Esophagus squamous epithelium (tissue), 5 donors: ENCODE data around the gene FTSJ1. TPM values are rescaled to one million over a fixed set of nuclear protein-coding genes. Genes with fewer than 3 reads are reported as not detected.
A peak's percentile ranks its signal among the peaks of the same experiment; 100 is the strongest.

Experiments used
- DNase-seq: peaks from one replicate; lab custom pipeline; 2025; lab: John Stamatoyannopoulos, UW
- H3K27ac ChIP-seq, 4 donors: fragments of 200-600 bp; sonication (generic); one replicate each; pipeline ENCODE4 v1.5.1; 2016 to 2019; ENCODE audit warnings: mild to moderate bottlenecking in 1 of 4
- H3K27me3 ChIP-seq, 4 donors: fragments of 200-600 bp; sonication (generic); 1 replicate in 3 of 4; 2 replicates in 1 of 4; pipeline versions ENCODE4 v1.5.1 to v1.6.0; 2017 to 2021; ENCODE audit warnings: antibody characterized with exemption in 1 of 4
- H3K36me3 ChIP-seq, 3 donors: fragments of 200-600 bp; sonication (generic); one replicate each; pipeline ENCODE4 v1.5.1; 2016 to 2019
- H3K4me1 ChIP-seq, 3 donors: fragments of 200-600 bp; sonication (generic); one replicate each; pipeline ENCODE4 v1.5.1; 2017 to 2019
- H3K4me3 ChIP-seq, 4 donors: fragments of 200-600 bp; sonication (generic); 1 replicate in 3 of 4; 2 replicates in 1 of 4; pipeline ENCODE4 v1.5.1; 2016 to 2019; ENCODE audit warnings: mild to moderate bottlenecking in 2 of 4, moderate library complexity in 1 of 4
- H3K9me3 ChIP-seq, 3 donors: fragments of 200-600 bp; sonication (generic); one replicate each; pipeline ENCODE4 v1.5.1; 2016 to 2019
- POLR2A ChIP-seq, 4 donors: fragments of 450-650 bp; IDR thresholded peaks; one replicate each; pipeline ENCODE4 v1.6.1; 2017; ENCODE audit warnings: antibody characterized with exemption in 4 of 4, mild to moderate bottlenecking in 4 of 4, moderate library complexity in 3 of 4
- WGBS, 2 donors: methylation state at CpG; one replicate each; pipeline ENCODE4 v1.1.5; 2018; 5-methylcytosine and 5-hydroxymethylcytosine counted together
- intact Hi-C: fragments of 100-400 bp; cut with DNase I; formaldehyde crosslinking; loops from one replicate; pipeline ENCODE4 v1.15.0; 2022
- total RNA-seq, 4 donors: library from RNA; depleted of rRNA; stranded (reverse); fragments of >200 nt; gene quantifications; one replicate each; pipeline ENCODE4 v1.1.0, GENCODE V29; 2016
- TF ChIP-seq, protein P1 (sequence below), 6 experiments: fragments of 450-650 bp in 4 of 6; fragments of 200-600 bp in 2 of 6; sonication (generic) in 2 of 6; IDR thresholded peaks; one replicate each; pipeline ENCODE4 v1.5.1; 2016 to 2019; ENCODE audit warnings: antibody characterized with exemption in 6 of 6, mild to moderate bottlenecking in 4 of 6, moderate library complexity in 4 of 6
- donor health status: DM: yes; HTN: yes; CAD: no.

FTSJ1 gene
- total RNA-seq, 4 donors from 2014 or later = 33.4 to 61.8 (median 45.8) TPM

DNA sequence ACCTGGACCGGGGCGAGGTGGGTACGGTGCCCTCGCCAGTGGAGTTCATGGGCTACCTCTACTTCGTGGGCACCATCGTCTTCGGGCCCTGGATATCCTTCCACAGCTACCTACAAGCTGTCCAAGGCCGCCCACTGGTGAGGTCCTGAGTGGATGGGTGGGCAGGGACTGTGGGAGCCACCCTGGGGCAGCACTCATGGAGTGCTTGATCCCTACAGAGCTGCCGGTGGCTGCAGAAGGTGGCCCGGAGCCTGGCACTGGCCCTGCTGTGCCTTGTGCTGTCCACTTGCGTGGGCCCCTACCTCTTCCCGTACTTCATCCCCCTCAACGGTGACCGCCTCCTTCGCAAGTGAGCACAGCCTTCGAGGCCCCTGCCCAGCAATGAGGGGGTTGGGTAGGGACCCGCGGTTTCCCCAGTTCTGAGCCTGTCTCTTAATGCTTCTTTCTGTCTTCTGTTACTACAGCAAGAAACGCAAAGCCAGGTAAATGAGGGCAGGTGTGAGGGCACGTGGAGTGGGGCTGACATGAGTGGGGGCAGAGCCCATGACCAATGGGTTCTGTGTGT lies 36.5 kb downstream of the FTSJ1 start:
- H3K4me3 ChIP-seq = no peak overlapping the region
- DNase-seq = no peak
- TF ChIP-seq, protein P1, sequence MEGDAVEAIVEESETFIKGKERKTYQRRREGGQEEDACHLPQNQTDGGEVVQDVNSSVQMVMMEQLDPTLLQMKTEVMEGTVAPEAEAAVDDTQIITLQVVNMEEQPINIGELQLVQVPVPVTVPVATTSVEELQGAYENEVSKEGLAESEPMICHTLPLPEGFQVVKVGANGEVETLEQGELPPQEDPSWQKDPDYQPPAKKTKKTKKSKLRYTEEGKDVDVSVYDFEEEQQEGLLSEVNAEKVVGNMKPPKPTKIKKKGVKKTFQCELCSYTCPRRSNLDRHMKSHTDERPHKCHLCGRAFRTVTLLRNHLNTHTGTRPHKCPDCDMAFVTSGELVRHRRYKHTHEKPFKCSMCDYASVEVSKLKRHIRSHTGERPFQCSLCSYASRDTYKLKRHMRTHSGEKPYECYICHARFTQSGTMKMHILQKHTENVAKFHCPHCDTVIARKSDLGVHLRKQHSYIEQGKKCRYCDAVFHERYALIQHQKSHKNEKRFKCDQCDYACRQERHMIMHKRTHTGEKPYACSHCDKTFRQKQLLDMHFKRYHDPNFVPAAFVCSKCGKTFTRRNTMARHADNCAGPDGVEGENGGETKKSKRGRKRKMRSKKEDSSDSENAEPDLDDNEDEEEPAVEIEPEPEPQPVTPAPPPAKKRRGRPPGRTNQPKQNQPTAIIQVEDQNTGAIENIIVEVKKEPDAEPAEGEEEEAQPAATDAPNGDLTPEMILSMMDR (IDR thresholded peaks at IDR 0.05) = no peak
- no peak for TF ChIP-seq POLR2A (IDR thresholded peaks at IDR 0.05)
- no peak overlapping the region for H3K27ac ChIP-seq
- H3K36me3 ChIP-seq = peaks cover 0 to 34% (median 0%) of the 10 kb centered on the region in 3 donors
- intact Hi-C loops = no loop called here
- H3K4me1 ChIP-seq = peaks cover 0 to 21% (median 4%) of the 10 kb centered on the region in 3 donors
- no peaks in the 10 kb centered on the region for H3K9me3 ChIP-seq
- WGBS, 2 donors = 90 to 100% methylated on average over 4 to 9 of the region's 20 CpGs
- H3K27me3 ChIP-seq = no peaks in the 10 kb centered on the region

DNA sequence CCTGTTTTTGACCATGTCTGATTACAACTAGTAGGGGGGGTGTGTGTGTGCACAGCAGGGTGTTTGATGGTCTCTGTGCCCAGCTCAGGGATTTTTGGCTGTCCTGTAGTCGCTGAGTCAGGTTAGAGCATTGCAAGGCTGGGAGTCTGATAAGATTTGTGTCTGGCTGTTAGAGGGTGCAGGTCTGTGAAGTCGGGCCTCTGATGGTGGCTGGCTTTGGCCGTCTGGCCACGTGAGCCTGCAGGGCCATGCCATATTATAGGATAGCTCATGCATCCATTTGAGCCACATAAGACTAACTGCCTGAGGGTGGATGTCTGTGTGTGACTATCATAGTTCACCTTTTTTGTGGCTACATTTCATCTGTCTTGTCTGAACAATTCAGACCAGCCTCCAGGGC lies 37.7 kb downstream of the FTSJ1 start:
- peaks cover 0 to 34% (median 0%) of the 10 kb centered on the region in 3 donors for H3K36me3 ChIP-seq
- 87 to 100% methylated on average over 1 to 4 of the region's 4 CpGs for WGBS, 2 donors
- intact Hi-C loops = no loop called here

DNA sequence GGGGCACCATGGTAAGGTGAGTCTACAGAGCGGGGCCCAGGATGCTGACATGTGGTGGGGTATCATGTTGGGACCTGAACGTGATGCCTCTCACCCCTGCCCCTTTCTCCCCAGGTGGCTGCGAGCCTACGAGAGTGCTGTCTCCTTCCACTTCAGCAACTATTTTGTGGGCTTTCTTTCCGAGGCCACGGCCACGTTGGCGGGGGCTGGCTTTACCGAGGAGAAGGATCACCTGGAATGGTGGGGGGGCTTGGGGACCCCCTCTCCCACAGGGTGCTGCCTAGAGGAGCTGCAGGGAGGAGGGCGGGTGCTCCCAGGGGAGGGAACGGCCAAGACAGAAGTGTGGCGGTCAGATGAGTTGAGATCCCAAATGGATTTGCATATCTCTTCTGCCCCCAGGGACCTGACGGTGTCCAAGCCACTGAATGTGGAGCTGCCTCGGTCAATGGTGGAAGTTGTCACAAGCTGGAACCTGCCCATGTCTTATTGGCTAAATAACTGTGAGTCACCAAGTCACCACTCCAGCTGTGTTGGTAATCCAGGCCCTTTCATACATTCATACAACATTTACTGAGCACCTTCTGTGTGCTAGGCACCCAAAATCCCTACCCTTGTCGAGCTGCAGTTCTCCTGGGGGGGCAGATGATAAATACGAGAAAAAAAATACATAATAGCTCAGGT lies 38.3 kb downstream of the FTSJ1 start:
- Histone ChIP-seq H3K36me3 (peaks cover 0 to 34% (median 0%) of the 10 kb centered on the region in 3 donors), H3K9me3 (no peaks in the 10 kb centered on the region), H3K27ac (peak overlapping the region in 1 of 4 donors; percentile 45), H3K4me3 (no peak overlapping the region), H3K4me1 (peaks cover 0 to 12% (median 0%) of the 10 kb centered on the region in 3 donors), H3K27me3 (no peaks in the 10 kb centered on the region)
- WGBS, 2 donors = 56 to 59% methylated on average over 2 to 3 of the region's 16 CpGs
- DNase-seq = no peak
- intact Hi-C loops = no loop called here
- TF ChIP-seq POLR2A (IDR thresholded peaks at IDR 0.05) = no peak
- TF ChIP-seq, protein P1 (IDR thresholded peaks at IDR 0.05) = no peak

More for the DNA sequence above, 37.7 kb downstream of the FTSJ1 start:
- Histone ChIP-seq H3K4me1 (peaks cover 0 to 15% (median 0%) of the 10 kb centered on the region in 3 donors), H3K27me3 (no peaks in the 10 kb centered on the region), H3K4me3 (no peak overlapping the region), H3K9me3 (no peaks in the 10 kb centered on the region), H3K27ac (no peak overlapping the region)
- no peak for DNase-seq
- TF ChIP-seq POLR2A (IDR thresholded peaks at IDR 0.05) = no peak
- TF ChIP-seq, protein P1 (IDR thresholded peaks at IDR 0.05) = no peak

DNA sequence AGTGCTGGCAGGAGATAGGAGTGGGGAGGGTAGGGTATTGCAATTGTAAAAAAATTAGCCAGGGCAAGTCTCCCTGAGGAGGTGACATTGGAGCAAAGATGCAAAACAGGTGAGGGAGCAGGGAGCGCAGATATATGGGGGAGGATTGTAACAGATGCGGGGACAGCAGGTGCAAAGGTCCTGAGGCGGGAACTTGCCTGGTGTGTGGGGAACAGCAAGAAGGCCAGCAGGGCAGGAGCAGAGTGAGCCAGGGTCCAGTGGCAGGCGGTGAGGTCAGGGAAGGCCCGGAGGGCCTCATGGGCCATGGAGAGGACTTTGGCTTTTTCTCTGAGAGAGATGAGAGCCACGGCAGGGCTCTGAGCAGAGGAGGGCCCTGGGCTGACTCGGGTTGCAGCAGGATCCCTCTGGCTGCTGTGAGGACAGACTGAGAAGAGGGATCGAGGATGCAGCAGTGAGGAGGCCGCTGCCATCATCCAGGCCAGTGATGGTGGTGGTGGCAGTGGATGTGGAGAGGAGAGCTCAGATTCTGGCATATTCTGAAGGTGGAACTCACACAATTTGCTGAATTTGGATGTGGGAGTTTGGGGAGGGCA lies 39.0 kb downstream of the FTSJ1 start:
- peaks cover 0 to 34% (median 0%) of the 10 kb centered on the region in 3 donors for H3K36me3 ChIP-seq
- H3K27me3 ChIP-seq = no peaks in the 10 kb centered on the region
- DNase-seq = no peak
- intact Hi-C loops = no loop called here
- WGBS, 2 donors = 86 to 100% methylated on average over 7 to 9 of the region's 9 CpGs
- H3K4me1 ChIP-seq = peaks cover 0 to 5% (median 0%) of the 10 kb centered on the region in 3 donors
- TF ChIP-seq, protein P1 (IDR thresholded peaks at IDR 0.05) = no peak
- no peak for TF ChIP-seq POLR2A (IDR thresholded peaks at IDR 0.05)
- no peak overlapping the region for H3K4me3 ChIP-seq
- no peaks in the 10 kb centered on the region for H3K9me3 ChIP-seq
- H3K27ac ChIP-seq = no peak overlapping the region

DNA sequence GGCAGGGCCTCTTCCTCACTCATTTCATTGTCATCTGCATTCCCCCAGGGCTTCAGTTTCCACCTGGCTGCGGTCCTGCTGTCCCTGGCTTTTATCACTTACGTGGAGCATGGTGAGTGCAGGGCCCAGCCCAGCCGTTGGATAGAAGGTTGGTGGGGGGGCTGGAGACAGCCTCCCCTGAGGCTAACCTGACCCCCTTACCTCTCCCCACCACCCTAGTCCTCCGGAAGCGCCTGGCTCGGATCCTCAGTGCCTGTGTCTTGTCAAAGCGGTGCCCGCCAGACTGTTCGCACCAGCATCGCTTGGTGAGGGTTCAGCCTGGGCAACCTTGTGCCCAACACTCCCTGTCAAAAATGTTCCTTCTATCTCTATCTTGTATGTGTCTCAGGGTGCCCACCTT lies 39.8 kb downstream of the FTSJ1 start:
- DNase-seq = no peak
- TF ChIP-seq, protein P1 (IDR thresholded peaks at IDR 0.05) = no peak
- TF ChIP-seq POLR2A (IDR thresholded peaks at IDR 0.05) = no peak
- intact Hi-C loops = no loop called here
- Histone ChIP-seq H3K4me3 (no peak overlapping the region), H3K9me3 (no peaks in the 10 kb centered on the region), H3K27ac (no peak overlapping the region), H3K27me3 (no peaks in the 10 kb centered on the region), H3K36me3 (peaks cover 0 to 34% (median 0%) of the 10 kb centered on the region in 3 donors), H3K4me1 (peaks cover 0 to 5% (median 0%) of the 10 kb centered on the region in 3 donors)
- 86 to 100% methylated on average over 7 to 9 of the region's 10 CpGs for WGBS, 2 donors
